Left ventricle myocardium superior (tissue), 1 donor: ENCODE data around the gene BICC1. TPM values are rescaled to one million over a fixed set of nuclear protein-coding genes. Genes with fewer than 3 reads are reported as not detected.

Experiments
- ATAC-seq: fragments of 200-7000 bp; cut with Tn5 transposase; one replicate; pipeline ENCODE4 v1.9.1; 2020; ENCODE audit warnings: mild to moderate bottlenecking, moderate library complexity
- DNase-seq: peaks from one replicate; pipeline ENCODE4 v3.0.0-alpha.2; 2020
- intact Hi-C: fragments of 100-400 bp; cut with micrococcal nuclease; formaldehyde crosslinking; loops from one replicate; pipeline ENCODE4 v1.11.0; 2022
- total RNA-seq: library from RNA; stranded (reverse); fragmentation: NEBNext Ultra II Directional; extraction: Animal tissue kit (Norgen Biotek cat#: 25700); gene quantifications from one replicate; pipeline ENCODE4 v1.2.1, GENCODE V29; 2021
- donor health status: DM: no; HTN: yes; CAD: no; lungs with severe emphysema.

Gene BICC1
- total RNA-seq, 1 donor from 2014 or later = 4.9 TPM

DNA sequence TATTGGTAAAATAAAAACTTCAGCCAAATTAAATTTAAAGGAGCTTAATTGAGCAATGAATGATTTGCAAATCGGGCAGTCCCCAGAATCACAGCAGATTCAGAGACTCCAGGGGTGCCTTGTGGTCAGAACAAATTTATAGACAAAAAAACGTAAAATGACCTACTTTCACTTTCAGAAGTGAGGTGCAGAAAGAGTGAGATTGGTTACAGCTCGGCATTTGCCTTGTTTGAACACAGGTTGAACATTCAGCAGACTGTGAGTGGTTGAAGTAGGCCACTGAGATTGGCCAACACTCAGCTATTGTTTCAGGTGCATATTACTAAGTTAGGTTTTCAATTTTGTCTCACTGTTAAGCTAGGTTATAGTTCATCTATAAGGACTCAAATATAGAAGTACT lies 153.4 kb downstream of the BICC1 start:
- intact Hi-C loops = no loop called here
- DNase-seq (no peak), ATAC-seq (no peak)

DNA sequence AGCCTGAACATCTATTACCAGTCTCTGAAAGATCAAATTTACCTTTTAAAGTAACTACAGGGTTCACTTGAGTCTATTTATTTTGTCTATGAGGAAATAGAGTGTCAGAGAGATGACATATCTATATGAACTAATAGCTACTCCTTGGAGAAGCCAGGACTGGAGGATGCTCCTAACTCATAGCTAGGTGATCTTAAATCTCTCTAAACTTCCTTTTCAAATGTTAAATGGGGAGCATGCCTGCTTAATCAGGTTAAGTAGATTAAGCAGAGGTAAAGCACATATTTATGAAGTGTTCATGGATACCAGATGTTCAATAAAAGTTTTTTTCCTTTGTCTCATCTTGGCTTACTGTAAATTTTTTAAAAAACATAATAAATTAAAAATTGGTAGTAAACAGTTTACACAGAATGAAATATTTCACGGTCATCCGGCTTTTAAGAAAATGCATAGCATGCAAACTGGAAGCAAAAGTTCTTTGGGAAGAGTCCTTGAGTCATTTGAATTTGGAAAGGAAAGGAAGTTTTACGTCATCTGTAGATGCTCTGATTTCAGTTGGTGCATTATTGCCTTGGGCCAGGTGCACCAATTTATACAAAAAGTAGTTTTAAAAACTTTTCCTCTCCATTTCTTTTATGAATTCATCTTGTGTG lies 155.1 kb downstream of the BICC1 start:
- ATAC-seq (no peak), DNase-seq (no peak)
- intact Hi-C loops = no loop called here

DNA sequence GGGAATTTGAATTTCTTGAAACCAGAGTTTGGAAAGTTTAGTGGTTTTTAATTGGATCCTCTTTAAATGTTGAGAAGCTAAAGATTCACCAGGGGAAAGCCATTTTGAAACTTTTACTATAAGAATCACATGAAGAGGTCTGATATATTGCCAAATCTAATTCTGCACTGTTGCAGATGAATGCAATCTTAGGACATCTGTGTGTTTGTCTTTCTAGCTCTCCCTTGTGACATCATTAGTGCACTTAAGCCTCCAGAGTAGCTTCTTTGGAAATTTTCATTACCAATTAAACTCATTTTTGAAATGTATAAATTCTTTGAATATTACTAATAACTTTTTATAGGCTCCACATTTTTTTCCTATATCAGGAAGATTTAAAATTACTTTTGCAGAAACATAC lies 160.2 kb downstream of the BICC1 start:
- intact Hi-C loops = no loop called here
- ATAC-seq (no peak), DNase-seq (no peak)

DNA sequence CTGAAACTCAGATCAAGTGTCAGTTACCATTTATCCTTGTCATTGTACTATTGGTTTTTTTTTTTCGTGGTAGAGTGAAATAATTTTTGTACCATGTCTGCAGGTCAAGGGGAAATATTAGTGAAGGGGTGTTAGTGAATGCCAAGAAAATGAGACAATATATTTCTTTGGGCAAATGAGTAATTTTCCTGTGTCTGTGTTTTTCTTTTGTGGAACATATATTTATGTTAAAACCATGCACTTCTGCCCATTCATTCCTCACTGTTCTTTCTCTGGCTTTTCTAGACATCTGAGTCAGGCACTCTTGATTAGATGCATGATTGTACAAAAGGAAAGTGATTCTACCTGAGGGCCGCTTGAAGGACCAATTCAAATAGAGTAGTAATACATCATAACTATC lies 161.6 kb downstream of the BICC1 start:
- DNase-seq (no peak), ATAC-seq (no peak)
- intact Hi-C loops = no loop called here

DNA sequence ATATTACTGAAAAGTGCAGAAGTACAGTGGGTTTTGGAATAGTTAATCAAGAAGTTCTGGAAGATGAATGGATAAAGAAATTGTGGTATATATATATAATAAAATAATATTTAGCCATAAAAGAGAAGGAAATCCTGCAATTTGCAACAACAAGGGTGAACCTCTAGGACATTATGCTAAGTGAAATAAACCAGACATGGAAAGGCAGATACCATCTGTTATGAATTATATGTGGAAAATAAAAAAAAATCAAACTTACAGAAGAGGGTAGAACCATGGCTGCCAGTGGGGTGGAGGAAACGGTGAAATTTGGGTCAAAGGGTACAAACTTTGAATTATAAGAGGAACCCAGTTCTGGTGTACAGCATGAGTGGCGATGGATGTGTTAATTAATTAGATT lies 162.6 kb downstream of the BICC1 start:
- no peak for DNase-seq
- intact Hi-C loops = no loop called here
- no peak for ATAC-seq

DNA sequence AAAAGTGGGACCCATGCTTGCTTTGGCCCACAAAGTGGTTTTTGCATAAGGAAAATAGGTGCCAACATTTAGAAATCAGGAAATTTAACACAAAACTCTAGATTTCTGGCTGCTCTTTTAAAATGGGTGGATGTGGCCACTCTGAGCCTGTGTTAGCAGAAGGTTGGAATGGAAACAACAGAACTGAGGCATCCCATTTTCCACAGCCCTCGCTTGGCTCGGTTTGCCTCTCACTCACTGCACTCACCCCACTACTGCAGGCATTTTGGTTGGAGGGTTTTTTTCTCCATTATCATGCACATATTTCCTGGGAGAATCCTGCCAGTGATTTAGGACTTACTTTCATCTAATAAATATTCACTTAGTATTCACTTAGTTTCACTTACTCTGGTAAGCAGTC lies 178.9 kb downstream of the BICC1 start:
- intact Hi-C loops = no loop called here
- ATAC-seq = peak; percentile 69
- DNase-seq = peak; percentile 28

DNA sequence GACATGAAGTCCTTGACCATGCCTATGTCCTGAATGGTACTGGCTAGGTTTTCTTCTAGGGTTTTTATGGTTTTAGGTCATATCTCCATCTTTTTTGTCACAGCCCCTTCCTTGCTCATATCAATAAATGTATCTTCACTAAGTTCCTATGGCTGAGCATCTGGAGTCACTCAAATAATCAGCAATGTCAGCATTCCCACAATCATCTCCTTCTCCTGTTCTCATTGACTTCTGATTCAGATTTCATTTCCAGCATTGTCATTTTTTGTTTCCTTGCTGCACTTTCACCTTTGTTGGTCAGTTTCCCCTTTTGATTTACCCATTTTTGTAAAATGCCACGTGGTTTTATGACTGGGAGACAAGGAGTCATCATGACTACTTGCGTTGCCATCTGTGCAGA lies 181.2 kb downstream of the BICC1 start:
- ATAC-seq = no peak
- no peak for DNase-seq
- intact Hi-C loops = no loop called here

DNA sequence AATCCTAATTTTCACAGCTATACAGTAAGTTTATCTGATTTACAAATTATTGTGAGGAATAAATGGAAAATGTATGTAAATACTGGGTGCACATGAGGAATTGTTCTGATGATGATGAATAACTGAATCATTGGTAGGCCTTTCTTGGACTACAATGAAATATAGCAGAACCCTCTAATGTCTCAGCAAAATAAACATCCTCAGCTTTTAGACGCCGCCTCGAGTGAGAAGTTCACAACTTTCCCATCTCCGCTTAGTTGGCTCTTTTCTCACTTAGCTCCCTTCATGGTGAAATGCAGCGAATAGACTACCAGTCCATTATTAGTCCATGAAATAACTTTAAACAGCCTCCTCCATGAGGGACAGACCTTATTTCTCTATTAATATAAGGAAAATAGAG lies 182.3 kb downstream of the BICC1 start:
- intact Hi-C loops = no loop called here
- ATAC-seq (no peak), DNase-seq (no peak)

DNA sequence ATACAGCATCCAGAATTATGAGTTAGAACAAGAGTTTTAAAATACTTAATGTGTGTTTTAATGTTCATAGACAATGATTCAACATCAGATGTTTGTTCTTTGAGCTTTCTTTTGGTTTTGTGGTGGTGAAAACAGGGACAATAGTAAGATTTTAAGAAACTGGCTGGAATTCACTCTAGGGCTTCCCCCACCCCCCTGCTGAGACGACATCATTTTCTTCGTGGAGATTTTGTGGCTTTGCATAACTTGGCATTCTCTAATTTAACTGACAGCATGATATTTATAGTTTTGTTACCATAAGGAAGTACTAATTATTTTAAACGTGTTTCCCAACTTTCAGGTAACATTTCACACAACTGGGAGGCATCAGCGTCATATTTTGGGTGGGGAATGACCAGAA lies 184.1 kb downstream of the BICC1 start:
- ATAC-seq (no peak), DNase-seq (no peak)
- intact Hi-C loops = no loop called here

DNA sequence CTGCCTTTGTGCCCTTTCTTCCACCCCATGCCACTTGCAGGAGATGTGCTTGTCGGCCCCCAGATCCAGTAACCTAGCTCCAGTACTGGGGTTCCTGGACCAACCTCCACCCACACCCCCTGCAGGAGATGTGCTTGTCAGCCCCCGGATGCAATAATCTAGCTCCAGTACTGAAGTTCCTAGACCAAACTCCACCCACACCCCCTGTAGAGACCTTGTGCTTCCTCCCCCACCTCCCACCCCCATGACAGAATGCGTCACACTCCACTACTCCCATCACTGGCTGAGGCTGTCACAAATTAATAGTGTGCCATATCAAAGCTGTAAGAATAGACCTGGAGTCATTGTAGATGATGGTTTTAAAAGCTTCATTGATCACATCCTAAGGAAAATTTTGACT lies 185.0 kb downstream of the BICC1 start:
- no peak for DNase-seq
- no peak for ATAC-seq
- intact Hi-C loops = no loop called here

DNA sequence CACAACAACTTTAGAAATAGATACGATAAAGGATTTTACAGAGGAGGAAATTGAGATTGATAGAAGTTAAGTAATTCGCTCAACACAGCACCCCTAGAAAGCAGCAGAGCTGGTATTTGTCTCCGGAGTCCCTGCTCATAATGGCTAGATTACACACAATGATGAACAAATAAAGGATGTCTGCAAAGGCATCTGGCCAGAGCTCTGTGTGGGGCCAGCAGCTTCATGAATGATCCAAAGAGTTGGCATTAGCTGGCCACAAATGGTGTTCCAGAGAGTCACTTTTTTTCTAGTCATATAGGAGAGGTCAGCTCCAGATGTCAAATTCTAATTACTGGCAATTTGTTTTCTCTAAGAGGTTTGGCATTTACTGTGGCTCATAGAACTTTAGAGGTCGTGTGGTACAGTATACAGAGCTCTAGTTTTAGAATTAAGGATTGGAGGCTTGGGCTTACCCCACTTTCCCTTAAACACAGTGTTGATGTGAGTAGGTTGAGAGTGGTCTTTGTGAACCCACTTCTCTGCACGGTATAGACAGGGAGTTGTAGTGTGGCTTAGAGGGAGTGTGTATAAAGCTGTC lies 186.2 kb downstream of the BICC1 start:
- DNase-seq (no peak), ATAC-seq (no peak)
- intact Hi-C loops = no loop called here

DNA sequence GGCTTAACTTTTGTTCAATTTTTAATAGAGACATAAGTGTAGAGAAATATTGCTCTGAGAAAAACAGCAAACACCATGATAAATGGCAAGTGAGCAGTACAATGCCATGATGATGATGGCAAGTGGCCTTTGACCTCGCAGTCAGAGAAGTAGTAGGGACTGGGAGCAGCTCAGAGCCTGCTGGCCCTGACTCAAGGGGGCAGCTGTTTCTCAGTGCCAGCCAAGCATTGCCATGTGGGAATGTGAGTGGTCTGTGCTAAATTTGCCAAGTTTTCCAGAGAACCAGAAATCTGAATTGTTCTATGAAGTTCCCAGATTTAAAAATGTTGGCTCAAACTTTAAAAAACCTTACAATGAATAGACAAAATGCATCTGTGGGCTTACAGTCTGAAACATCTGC lies 187.9 kb downstream of the BICC1 start:
- intact Hi-C loops = no loop called here

DNA sequence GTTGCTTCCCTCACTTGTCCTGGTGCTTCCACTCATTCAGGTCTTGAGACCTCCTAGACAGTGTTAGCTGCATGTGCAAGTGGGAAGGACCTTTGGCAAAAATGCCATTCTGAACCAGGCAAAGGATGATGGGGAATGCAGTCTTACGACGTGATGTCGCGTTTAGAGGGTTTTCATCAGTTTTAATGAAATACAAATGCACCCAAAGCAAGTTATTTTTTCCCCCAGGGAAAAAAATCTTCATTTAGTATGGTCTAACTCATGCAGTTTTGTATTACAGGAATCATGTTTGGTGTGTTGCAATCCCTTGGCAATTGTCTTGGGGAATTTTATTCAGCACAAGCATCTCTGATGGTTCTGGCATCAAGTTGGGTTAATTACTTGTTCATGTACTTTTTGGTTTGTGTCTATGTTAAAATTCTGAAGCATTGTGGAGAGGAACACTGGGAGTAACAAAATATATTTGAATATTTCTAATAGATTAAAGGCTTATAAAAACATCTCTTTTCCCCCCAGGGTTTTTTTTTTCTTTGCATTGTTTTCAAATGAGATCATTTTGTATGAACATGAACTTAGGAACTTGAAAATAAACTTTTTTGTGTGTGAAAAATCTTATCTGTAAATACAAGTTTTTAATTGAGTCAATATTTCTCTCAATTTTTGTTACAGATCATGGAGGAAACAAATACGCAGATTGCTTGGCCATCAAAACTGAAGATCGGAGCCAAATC lies 188.9 kb downstream of the BICC1 start:
- DNase-seq = no peak
- intact Hi-C loops = no loop called here

More for the DNA sequence above, 187.9 kb downstream of the BICC1 start:
- ATAC-seq = no peak
- no peak for DNase-seq

DNA sequence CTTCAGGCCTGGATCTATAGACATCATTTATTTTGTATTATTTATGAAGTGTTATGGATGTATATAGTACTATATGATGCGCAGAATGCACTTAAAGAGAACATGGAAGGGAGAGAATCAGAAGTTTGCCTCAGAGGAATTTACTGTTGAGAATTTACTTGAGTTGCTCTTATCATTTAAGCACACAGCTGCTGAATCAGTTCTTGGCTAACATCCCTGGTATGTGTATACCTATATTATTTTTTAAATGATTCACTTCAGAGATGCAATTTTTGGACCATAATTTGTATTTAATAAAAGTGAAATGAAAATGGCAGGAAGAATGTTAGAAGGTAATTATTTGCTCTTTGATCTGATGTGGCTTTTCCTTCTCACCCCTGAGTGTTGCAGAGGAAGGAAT lies 191.6 kb downstream of the BICC1 start:
- intact Hi-C loops = no loop called here
- no peak for DNase-seq
- no peak for ATAC-seq

More for the DNA sequence above, 188.9 kb downstream of the BICC1 start:
- ATAC-seq = peak; percentile 93

DNA sequence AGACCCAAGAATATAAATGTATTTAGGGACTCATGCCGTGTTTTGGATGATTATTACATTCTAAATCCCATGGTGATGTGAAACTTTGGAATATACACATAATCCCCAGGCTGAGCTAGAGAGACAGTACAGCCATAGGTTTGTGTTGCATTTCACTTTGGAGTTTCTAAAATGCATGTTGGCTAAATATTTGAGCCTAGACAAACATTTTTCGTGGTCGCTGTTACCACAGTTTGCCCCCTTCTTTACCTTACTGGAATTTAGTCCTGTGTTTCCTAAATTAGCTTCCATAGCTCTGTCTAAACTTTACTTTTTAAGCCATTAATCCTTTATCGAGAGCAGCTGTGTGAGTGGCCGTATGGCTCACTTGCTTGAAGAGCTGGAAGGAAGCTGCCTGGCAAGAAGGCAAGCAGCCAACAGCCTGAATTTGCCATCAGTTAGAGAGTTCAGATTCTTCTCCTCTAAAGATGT lies 192.0 kb downstream of the BICC1 start:
- DNase-seq (no peak), ATAC-seq (no peak)
- intact Hi-C loops = no loop called here

DNA sequence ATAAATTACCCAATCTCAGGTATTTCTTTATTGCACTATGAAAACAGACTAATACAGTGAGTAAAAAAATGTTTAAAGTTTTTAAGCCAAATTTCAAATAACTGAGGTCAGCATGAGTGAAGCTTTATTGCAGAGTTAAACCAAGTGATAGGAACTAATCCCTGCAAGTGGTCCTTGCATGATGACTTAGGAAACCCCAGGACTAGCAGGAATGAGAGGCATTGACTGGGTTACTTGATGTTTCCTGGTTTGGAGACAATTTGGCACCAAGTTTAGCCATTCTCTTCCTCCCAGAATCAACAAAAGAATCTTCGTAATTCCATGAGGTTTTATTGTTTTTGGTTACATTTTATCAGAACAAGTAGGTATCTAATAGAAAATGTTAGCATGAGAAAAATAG lies 194.2 kb downstream of the BICC1 start:
- DNase-seq = no peak
- intact Hi-C loops = no loop called here
- ATAC-seq = no peak

DNA sequence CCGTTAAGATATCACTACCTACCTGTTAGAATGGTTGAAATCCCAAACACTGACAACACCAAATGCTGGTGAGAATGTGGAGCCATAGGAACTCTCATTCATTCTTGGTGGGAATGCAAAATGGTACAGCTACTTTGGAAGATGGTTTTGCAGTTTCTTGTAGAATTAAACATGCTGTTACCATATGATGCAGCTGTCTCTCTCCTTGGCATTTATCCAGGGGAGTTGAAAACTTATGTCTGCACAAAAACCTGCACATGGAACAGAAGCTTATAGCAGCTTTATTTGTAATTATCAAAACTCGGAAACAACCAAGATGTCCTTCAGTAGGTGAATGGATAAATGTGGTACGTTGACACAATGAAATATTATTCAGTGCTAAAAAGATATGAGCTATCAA lies 199.5 kb downstream of the BICC1 start:
- intact Hi-C loops = no loop called here
- DNase-seq = no peak
- ATAC-seq = no peak

DNA sequence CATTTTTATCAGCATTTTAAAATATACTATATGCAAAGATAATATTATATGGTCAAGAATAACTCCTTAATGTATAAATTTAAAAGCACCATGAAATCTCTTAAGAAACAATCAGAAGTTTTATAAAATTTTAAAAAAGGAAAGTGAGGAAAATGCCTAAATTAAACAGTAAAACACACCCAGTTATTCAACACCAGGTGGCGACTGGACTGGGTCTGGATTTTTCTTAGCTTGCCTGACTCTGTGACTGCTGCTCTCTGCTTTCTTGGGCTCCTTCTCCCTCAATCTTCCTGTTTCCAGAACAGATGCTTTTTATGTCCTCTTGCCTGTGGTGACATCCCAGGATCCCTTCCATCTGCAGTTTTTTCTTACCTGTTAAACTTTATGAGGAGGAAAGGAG lies 200.3 kb downstream of the BICC1 start:
- intact Hi-C loops = no loop called here
- no peak for DNase-seq
- ATAC-seq = no peak

DNA sequence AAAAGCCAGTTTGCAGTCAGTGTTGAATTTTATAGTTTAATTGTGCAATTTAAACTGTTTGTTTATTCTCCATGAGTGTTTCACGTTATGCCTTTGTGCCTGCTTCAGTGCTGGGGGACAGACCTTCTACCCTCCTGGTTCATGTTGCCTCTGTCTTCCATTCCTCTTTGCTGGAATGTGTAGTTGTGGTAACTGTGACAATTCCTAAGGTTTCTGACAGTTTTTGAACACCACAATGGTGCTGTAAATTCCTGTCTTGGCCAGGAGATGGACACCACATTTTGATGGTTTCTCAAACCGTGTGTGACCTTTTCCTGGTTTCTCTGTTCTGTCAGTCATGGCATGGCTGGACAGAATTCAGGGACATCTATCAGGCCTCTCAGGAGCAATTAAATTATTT lies 201.7 kb downstream of the BICC1 start:
- intact Hi-C loops = no loop called here
- no peak for ATAC-seq

DNA sequence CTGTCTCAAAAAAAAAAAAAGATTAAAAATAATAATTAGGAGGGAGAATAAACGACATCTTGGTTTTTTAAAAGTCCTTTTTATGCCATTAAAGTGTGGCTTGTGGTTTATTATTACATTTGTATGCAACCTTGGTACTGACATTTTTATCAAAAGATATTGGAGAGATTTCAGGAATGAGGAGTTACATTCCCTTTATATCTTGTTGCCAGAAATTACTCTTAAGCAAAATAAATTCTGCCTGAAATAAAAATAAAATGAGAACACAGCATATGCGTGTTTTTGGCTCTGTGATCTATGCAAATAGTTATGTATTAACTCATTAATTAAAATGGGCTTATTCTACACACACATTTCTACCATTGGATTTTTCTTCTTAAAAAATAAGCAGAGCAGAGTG lies 202.4 kb downstream of the BICC1 start:
- intact Hi-C loops = no loop called here
- DNase-seq (no peak), ATAC-seq (no peak)

More for the DNA sequence above, 201.7 kb downstream of the BICC1 start:
- no peak for DNase-seq

DNA sequence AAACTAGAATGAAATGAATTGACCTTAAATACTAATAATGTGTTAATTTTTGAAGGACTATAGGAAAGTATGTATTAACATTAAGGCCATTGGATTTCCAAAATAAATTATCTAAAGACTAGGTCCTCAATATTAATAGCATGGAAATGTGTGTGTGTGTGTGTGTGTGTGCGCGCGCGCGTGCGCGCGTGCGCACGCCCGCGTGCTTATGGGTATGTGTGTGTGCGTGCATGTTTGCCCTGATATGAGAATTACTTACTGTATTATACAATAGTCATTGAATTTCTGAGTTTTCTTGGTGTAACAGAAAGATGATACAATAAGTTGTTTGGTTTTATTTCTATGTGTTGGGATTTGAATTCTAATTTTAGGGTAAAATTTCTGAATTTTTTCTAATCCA lies 205.9 kb downstream of the BICC1 start:
- ATAC-seq (no peak), DNase-seq (no peak)
- intact Hi-C loops = no loop called here
